Brain microvascular endothelial cell (primary cell): ENCODE data around the gene PTPRN2.

Experiments used
- DNase-seq: peaks from one replicate; pipeline ENCODE4 v3.0.0-alpha.2; 2020
- H3K27ac ChIP-seq: fragments of 250-450 bp; sonication (Bioruptor Pico); 2 replicates; pipeline ENCODE4 v1.5.1; 2020; ENCODE audit warnings: mild to moderate bottlenecking, moderate library complexity
- H3K27me3 ChIP-seq: fragments of 250-450 bp; sonication (Bioruptor Pico); replicated peaks from 2 replicates; pipeline ENCODE4 v1.5.1; 2020; ENCODE audit warnings: mild to moderate bottlenecking
- H3K36me3 ChIP-seq: fragments of 250-450 bp; sonication (Bioruptor Pico); replicated peaks from 2 replicates; pipeline ENCODE4 v1.5.1; 2020; ENCODE audit warnings: mild to moderate bottlenecking
- H3K4me3 ChIP-seq: 2 replicates; pipeline ENCODE4 v1.5.1; 2011; ENCODE audit warnings: low read depth, mild to moderate bottlenecking, control low read depth, low read length, moderate library complexity
- in situ Hi-C: cut with HindIII; loops from 2 replicates; pipeline ENCODE4 v1.10.0; 2017; ENCODE audit warnings: low sequenced_read_pairs, low pct_ligation_motif_present
- TF ChIP-seq, protein P1 (sequence below): IDR thresholded peaks from 2 replicates; pipeline ENCODE4 v1.5.1; 2011; ENCODE audit warnings: low read depth, mild to moderate bottlenecking, moderate library complexity, low read length, control low read depth, inconsistent platforms; ENCODE audit errors: missing control alignments

The PTPRN2 gene

DNA sequence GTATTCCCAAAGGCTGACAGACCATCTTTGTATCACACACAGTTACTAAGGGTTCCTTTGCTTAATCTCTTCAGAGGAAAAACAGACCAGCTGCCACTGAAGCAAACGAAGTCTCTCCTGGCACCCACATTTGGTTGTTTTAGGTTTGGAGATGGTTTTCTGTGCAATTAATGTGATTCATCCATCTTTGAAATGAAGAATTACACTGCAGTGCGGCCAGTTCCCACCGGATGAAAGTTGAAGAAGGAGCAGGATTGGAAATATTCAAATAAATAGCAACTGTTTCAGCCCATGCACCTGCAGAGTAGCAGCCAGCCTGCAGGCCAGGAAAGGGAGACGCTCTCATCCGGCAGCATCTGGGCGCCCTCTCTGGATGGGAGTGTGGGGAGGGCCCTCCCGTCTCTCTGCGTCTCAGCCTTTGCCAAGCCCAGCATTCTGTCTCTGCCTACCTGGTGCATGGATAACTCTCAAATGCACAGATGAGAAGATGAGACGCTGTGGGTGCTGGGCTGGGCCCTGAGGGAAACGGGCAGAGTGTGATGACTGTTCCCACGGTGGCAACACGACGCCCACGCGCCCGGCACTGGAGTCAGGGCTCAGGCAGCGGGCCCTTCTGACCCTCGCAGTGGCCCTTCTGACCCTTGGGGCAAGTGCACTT, 214.0 kb downstream of the PTPRN2 start:
- Histone ChIP-seq H3K36me3 (no peaks in the 10 kb centered on the region), H3K27me3 (no peaks in the 10 kb centered on the region), H3K4me3 (no peak overlapping the region), H3K27ac (no peak overlapping the region)
- in situ Hi-C loops = no loop called here
- TF ChIP-seq, protein P1, sequence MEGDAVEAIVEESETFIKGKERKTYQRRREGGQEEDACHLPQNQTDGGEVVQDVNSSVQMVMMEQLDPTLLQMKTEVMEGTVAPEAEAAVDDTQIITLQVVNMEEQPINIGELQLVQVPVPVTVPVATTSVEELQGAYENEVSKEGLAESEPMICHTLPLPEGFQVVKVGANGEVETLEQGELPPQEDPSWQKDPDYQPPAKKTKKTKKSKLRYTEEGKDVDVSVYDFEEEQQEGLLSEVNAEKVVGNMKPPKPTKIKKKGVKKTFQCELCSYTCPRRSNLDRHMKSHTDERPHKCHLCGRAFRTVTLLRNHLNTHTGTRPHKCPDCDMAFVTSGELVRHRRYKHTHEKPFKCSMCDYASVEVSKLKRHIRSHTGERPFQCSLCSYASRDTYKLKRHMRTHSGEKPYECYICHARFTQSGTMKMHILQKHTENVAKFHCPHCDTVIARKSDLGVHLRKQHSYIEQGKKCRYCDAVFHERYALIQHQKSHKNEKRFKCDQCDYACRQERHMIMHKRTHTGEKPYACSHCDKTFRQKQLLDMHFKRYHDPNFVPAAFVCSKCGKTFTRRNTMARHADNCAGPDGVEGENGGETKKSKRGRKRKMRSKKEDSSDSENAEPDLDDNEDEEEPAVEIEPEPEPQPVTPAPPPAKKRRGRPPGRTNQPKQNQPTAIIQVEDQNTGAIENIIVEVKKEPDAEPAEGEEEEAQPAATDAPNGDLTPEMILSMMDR = no peak
- DNase-seq = no peak

DNA sequence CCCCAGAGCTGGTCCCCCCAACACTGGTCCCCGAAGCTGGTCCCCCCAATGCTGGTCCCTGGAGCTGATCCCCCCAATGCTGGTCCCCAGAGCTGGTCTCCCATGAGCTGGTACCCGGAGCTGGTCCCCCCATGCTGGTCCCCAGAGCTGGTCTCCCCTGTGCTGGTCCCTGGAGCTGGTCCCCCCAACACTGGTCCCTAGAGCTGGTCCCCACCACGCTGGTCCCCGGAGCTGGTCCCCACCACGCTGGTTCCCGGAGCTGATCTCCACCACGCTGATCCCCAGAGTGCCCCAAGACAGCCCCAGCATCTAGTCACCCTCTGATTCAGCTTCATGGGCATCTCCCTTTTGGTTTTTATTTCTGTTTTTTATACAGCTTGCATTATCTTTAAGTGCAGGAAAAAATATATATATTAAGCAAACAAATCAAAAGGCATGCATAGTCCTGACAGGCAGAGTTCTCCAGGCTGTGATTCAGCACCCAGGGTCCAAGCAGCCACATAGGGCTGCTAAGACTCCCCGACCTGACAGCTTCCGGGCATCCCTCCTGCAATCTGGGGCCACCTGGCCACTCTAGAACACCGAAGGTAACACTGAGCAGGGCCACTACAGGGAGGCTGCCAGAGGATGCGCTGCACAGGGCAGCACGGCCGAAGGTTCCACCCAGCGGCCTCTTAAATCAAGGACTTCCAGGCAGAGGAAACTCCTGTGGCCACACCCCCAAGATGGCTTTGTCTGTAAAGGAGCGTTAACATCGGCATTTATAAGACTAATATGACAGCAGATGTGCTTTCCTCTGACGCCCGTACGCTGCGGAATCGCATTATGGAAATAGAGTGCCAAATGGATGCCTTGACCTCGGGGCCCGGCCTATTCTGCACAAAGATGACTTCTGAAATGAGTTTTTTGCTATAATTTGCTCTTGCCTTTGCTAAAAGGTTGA, 215.0 kb downstream of the PTPRN2 start:
- TF ChIP-seq, protein P1 = no peak
- Histone ChIP-seq H3K36me3 (no peaks in the 10 kb centered on the region), H3K4me3 (no peak overlapping the region), H3K27me3 (no peaks in the 10 kb centered on the region), H3K27ac (no peak overlapping the region)
- DNase-seq = no peak
- in situ Hi-C loops = no loop called here

DNA sequence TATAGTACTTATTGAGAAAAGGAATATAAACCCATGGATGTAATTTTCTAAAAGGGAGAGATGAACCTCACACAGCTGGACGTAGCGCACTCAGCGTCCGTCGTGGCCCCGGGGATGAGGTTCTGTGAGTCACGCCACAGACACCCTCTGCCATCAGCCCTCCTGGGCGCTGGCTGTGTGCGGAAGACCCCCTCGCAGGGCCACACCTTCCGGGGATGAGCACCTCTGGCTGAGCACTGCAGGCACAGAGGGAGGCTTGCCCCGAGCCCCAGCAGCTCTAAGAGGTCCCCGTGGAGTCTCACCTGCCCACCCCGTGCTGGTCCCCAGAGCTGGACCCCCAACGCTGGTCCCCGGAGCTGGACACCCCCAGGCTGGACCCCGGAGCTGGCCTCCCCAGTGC, 215.8 kb downstream of the PTPRN2 start:
- no peak overlapping the region for H3K27ac ChIP-seq
- in situ Hi-C loops = no loop called here
- TF ChIP-seq, protein P1 = no peak
- no peak for DNase-seq
- no peaks in the 10 kb centered on the region for H3K27me3 ChIP-seq
- no peaks in the 10 kb centered on the region for H3K36me3 ChIP-seq
- no peak overlapping the region for H3K4me3 ChIP-seq

DNA sequence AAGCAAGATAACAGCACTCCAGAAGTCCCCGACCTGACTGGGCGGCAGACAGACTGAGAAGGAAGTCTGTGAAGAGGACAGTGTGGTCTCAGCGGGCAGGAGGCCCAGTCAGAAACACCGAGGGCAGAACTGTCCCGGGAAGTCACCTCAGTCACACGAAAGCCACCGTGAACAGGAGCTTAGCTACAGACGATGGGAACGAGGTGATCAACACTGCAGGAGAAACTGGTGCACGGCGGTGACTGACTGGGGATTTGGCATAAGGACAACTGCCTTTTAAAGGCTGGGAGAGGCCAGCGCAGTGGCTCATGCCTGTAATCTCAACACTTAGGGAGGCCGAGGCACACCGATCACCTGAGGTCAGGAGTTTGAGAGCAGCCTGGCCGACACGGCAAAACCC, 217.8 kb downstream of the PTPRN2 start:
- no peaks in the 10 kb centered on the region for H3K36me3 ChIP-seq
- no peak overlapping the region for H3K4me3 ChIP-seq
- no peaks in the 10 kb centered on the region for H3K27me3 ChIP-seq
- in situ Hi-C loops = no loop called here
- DNase-seq = no peak
- TF ChIP-seq, protein P1 = no peak
- H3K27ac ChIP-seq = no peak overlapping the region

DNA sequence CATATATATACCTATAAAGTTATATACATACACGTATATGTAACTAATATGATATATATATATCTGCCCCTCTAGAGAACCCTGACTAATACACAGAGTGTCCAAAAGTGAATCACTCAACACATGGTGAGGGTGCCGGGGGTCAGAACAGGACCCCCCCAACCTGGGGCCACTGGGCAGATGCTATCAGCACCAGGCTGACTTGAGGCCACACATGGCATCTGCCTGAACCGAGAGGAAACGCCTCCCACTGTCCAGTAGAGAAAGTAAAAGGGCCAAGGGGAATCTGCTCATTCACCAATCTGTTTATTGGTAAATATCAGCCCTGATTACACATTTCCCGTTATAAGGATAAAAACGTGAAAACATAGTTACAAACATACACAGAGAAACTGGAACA, 218.3 kb downstream of the PTPRN2 start:
- no peak overlapping the region for H3K4me3 ChIP-seq
- TF ChIP-seq, protein P1 = no peak
- H3K27ac ChIP-seq = no peak overlapping the region
- in situ Hi-C loops = no loop called here
- H3K36me3 ChIP-seq = no peaks in the 10 kb centered on the region
- H3K27me3 ChIP-seq = no peaks in the 10 kb centered on the region
- no peak for DNase-seq
